HG03565 (cell line): ENCODE measurements around the gene NTRK3.

ENCODE experiments used
- ATAC-seq: cut with Tn5 transposase; IDR thresholded peaks from one replicate; pipeline ENCODE4 v1.9.1; 2021; ENCODE audit warnings: mild to moderate bottlenecking, moderate library complexity; ENCODE audit not compliant: unreplicated experiment

Gene NTRK3

DNA sequence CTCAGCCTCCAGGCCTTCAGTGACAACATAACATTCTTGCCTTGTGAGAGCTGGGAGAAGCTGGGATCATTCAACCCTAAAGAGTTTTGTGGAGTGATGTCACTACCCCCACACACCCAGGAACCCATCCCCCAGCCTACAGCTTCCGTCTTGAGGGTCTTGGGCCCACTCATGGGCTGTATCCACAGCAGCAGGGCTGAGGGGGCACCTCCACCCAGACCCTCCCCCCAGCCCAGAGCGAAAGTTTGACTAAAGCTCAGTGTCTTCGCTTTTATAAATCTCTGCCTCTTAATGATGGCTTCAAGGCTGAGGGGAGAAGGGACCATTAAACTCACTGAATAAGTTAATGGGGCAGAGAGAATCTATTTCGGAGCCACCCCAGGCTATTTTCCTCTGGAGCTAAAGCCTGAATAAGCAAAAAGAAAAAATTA, 23.8 kb downstream of the NTRK3 start:
- no peak for ATAC-seq

DNA sequence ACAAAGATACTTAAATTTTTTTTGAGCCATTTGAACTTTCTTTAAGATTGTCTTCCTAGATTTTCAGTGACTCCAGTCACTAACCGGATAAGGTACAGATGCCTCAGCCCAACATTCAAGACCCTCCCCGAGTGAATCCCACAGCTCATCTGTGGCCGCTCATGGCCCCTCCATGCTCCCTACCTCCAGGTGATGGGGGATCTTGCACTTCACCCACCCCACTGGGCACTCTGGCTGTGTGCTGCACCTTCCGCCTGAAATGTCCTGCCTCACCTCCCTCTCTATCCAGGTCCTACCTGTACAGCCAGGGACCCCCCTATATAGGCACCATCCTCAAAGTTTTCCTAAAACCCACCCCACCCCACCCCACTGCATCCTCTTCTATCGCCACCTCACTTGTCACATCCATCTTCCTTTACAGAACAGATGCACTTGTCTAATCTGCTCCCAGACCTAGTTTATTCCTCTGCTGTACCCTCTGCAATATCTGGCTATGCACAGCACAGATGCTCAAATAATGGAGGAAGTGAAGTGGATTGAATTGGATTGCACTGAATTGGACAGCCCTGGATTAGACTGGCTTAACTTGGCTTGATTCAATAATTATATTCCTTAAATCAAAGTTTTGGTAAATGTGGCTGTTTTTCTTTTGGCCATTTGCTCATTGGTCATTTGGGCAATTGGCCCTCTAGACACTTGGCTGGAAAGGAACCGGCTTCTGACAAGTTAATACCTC, 24.5 kb downstream of the NTRK3 start:
- ATAC-seq: no peak

DNA sequence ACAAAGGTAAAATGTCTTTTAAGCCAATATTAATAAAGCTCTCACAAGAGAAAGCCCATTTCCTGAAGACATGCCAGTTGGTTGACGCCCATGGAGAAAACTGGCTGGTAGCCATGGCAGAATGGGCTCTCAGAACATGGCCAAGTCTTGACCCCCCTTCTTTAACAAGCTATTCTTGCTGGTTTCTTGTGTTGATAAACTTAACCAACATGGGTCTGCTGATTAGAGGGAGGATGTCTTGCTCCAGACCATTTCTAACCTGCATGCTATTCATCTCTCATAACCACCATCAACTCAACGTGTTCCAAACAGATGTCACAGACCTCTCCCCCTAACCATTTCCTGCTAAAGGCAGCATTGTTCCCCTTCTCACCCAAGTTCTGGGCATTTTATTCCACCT, 25.7 kb downstream of the NTRK3 start:
- ATAC-seq: no peak

DNA sequence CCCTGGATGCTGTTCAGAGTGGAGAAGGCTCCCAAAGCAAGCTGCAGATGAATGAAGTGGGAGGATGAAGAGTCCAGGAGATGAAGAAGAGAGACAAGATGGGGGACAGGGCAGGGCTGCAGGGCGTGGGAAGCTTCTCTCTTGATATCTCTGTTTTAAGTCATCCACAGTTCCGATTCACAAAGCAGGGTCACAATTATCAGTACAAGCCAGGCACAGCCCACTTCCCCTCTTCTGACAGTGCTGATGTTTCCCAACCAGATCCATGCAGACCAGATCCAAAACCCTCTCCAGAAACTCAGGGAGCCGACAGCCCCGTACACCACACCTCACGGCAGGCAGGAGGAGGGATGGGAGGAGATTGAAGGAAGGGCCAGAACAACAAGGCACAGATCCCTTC, 31.1 kb downstream of the NTRK3 start:
- no peak for ATAC-seq

DNA sequence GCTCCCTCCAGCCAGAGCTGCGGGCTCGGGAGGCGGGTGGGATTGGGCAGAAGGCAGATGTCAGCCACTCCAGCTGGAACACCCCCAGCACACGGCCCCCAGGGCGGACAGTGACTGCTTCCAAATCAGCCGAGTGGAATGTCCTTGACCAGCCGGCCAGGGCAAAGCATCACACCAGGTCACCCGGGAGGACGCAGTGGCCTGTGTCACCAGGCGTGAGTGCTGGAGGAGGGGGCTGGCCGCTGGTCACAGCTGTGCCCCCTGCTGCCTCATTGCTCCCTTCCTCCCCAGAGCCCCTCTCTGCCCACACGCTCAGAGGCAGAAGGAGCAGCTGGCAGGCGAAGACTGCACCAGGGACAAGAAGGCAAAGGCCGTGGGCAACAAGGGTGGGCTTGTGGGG, 33.5 kb downstream of the NTRK3 start:
- no peak for ATAC-seq

DNA sequence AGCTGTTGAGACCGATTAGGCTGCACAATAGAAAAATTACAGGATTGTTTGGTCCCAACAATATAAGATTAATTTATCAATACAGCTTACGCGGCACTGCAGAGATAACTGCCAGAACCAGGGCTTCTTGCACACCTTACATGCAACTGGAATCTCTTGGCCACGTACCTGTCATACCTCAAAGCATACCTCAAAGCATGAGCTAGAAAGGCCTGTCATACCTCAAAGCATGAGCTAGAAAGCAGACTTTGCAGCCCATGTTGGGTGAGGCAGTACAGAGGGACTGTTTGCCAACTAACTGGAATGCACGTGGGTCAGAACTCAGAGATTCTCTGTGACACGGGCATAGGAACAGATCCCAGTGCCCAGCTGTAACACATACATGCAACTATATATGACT, 34.7 kb downstream of the NTRK3 start:
- ATAC-seq: no peak

DNA sequence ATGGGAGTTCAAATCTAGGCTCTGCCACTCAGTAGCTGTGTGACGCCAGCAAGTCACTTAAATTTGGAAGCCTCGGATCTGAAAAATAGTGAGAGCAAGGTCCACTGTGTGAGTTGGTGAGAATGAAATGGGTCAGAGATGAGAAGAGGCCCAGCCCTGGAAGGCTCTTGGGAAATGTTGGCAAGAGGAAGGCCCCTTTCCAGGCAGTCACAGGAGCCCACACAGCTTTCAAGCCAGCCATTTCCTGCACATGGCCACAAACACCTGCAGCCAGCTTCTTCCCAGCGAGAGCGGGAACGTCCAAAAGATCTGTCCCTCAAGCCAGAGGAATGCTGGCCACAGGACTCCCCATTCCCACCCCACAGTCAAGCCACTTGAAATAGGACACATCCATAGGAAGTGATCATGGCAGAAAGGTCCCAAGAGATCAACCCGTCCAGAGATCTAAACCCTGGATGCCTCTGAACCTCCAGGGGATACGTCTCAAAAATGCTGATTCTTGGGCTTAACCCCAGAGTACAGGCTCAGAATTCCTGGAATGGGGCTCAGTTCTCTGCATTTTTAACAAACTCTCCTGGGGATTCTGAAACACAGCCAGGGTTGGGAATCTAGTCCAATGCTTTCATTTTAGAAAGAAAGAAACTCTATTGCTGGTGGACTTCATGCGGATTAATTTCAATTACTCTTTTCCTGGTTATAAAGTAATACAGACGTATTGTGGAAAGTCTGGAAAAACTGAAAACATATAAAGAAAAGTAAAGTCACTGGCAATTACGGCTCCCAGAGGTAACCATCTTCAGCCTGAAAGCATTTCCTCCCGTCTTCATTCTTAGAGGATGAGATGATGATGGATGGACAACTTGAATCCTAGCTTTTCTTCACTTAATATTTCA, 35.9 kb downstream of the NTRK3 start:
- no peak for ATAC-seq

DNA sequence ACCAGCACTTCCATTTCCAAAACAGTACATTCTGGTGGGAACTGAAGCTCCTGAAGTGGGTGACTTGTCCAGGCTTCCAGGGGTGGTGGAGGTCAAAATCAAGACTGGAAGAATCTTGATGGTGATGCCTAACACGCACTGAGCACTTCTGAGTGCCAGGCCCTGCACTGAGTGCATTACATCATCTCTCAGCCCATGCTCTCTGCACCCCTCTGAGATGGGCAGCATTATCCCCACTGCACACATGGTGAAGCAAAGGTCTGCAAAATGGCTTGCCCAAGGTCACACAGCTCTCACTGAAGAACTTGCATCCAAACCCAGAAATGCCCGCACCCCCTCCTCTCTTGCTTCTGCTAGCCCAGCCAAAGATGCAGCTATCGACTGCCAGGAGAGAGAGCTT, 36.9 kb downstream of the NTRK3 start:
- no peak for ATAC-seq

DNA sequence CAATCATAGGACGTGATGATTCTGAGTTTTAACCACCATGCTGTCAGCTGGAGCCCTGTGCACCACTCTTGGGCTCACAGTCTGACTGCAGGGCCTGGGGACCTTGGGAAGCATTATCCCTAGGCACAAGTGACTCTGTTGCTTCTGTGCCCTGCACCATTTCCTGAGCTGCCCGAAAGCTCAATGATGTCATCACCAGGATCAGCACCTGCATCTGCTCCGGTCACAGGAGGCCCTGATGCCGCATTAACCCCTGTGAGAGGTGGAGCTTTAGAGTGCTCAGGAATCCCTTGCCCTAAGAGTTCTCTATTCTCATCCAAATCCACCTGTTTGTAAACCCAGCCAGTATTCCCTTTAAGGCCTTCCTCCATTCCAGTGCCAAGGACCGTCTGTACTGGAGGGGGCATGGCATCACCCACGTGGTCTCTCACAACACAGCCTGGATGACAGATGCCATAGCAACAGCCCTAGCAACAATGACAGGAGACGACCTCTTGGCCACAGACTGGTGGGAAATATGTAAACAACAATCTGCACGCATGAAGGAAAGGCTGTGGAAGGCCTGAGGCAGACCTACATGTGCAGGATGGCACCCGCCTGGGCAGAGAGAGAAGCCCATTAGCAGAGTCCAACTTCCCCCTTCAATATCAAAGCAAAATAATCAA, 37.9 kb downstream of the NTRK3 start:
- ATAC-seq: no peak

DNA sequence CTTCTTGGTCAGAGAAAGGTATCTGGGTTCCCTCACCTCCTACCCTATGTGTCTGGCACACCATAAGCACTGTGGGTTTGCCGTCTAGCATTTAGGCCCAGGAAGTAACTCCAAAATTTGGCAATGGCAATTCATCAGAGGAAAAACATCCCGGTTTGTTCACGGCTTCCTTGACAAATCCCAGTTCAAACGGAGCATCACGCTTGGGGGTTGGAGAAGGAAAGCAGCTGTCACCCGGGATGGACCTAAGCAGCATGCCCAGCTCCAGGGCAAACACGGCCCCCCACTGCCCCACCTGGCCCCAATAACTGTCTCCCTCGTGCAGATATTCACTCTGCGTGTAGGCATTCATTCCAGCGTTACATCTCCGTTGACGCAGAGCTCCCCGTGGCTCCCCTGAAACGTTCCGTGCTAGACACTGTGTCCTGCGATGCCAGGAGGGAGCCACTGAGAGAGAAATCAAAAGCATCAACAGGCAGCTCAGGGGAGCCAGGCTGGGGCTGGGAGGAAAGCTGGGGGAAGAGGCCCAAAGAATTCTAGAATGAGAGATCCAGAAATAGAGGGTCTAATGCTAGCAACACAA, 41.4 kb downstream of the NTRK3 start:
- ATAC-seq: no peak

DNA sequence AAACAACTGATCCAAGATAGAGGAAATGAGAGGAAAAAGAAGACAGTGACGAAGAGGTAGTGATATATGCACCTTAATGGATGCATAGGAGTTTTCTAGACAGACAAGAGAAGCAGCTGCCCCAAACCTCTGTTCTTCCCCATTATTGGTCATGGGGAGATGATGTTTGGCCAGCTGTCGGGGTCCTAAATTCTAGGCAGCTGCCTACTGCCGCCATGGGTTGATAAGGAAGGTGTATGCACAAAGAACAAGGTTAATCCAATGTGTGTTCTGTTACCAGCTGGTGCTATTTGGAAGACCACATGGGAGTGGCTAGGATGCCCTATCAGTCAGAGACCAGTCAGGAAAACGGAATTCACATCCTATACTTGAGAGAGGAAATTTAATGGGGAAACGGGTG, 47.4 kb downstream of the NTRK3 start:
- ATAC-seq: no peak

DNA sequence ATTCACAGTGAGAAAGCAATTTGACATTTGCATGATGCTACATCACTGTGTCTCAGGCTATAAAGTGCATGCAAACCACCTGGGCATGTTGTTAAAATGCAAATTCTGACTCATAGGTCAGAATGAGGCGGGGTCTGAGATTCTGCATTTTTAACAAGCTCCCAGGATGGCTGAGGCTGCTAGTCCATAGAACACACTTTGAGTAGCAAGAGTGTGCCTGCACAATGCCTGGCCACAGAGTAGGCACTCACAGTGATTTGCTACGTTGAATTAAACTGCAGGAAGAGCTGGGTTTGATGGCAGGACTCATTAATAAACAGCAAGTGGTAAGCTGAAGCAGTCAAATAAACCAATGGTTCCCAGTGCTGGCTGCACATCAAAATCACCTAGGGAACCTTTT, 48.1 kb downstream of the NTRK3 start:
- ATAC-seq: no peak

DNA sequence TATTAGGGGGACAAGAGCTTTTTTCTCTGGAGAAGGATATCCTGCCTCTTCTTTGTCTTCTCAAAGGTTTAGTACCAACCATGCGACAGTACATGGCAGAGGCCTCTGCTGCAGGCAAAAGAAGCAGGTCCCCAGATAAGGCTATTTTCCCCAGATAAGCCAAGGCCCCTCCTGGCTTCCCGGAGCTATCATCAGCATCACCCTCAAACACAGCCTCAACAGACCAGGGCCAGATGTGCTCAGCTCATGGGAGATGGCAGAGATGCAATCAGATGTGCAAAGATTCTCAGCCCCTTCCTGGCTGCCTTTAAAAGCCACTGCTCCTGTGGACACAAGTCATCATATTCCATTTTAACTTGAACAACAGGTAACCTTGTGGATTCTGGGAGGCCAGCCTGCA, 49.0 kb downstream of the NTRK3 start:
- ATAC-seq: no peak

DNA sequence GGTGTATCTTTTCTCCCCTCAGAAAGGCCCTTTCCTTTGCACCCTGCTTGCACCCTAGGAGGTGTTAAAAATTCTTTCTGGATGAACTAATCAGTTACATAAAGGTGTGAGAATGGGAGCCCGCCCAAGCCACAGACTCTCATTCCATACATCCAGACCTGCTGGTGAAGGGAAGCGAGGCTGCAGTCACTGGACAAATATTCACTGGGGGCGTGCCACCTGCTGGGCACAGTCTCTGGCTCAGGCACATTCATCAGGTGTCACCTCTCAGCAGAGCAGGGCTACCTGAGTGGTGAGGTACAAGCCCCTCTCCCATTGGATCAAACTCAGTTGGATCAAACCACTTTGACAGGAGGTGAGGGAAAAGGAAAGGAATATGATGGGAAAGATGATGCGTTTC, 52.0 kb downstream of the NTRK3 start:
- ATAC-seq: no peak

DNA sequence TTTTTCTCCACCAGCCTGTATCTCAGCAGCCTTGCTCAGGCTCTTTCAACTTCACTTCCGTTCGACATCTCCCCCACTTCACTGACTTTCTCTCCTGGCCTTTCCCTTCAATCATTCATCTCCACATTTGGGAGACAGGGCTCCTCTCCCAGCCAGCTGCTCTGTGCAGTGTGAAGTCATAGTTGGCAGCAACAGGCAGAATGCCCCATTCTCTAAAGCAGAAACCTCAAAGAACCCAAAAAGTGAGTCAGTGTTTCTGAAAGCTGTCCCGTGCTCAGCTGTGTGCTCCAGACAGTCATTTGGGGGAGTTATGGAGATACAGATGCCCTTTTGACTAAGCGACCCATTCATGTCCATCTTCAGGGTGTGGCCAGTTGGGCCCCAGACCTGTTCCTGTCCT, 54.3 kb downstream of the NTRK3 start:
- ATAC-seq: no peak

DNA sequence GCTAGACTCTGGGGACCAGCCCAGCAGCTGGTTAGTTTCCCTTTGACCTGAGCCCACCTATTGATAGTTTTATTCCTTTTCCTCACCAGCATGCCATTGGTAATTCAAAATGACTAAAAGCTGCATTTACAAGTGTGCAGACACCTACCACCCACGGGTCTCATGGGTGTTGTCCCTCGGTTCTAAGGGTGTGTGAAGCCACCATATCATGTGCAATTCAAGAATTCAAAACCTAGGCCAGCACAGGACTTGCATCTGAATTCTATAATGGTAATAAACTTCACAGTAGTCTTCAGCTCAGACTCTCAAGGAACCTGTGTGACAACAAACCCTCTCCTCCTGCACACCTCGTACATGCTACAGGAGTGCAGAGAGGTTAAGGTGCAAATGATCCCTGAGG, 55.3 kb downstream of the NTRK3 start:
- no peak for ATAC-seq

DNA sequence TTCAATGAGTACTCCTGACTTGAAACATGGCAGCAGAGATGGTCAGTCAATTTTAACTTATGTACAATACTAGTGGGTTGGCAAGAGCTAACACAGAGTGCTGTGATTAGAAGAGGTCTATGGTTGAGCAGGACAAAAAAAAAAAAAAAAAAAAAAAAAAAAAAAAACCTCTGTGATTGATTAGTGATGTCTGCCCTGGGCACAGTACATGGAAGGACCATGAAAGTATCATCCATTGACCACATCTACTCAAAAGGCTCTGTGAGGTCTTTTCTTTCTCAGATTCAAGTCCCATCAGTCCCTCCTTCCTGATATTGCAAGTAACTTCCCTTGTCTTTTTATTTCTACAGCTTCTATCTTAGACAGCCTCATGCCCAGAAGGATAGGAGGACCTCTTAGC, 59.6 kb downstream of the NTRK3 start:
- ATAC-seq: no peak

DNA sequence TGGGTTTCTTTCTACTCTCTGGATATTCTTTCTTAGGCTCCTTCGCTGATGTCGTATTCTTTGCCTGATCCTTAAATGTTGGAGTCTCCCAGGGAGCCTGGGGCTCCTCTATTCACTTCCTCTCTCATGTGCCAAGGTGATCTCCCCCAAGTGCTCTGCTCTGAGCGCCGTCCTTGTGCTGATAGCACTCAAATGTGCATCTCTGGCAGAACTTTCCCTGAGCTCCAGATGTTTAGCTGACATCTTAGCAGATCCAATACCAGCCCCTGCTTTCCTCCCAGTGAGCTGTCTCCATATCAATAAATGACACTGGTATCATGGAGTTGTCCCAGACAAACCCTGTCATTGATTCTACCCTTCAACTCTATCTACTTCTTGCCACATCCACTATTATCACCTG, 62.4 kb downstream of the NTRK3 start:
- ATAC-seq: no peak

DNA sequence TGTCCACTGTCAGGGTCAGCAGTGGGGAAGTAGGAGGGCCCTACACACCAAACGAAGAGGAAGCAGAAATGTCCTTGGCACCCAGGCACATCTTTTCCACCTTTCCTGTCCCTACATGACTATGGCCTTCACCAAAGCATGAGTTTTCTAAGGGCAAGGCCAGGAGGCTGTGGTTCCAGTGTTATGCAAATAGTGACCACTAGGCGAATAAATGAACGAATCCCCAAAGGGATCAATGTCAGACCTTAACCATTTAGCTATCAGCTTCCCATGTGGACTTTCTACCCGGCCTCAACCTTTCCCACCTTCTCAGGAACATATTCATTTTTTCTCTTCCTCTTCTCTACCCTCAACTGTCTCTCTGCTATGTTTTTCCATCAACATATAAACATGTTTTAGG, 63.1 kb downstream of the NTRK3 start:
- ATAC-seq: no peak

DNA sequence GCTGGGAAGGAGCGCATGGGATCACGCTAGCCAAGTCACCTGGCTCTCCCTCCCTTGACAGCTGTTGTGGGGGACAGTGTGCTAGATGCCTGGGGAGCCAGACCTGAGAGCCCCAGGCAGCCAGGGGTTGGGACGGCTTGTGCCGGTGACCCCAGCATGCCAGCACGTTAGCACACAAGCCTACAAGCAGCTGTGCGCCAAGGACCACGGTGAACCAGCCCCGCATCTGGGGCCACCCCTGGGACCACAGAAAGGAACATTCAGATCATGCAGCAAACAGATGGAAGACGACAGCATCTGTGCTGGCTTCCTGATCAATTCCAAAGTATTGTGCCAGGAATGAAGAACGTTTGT, 64.8 kb downstream of the NTRK3 start:
- ATAC-seq: no peak

DNA sequence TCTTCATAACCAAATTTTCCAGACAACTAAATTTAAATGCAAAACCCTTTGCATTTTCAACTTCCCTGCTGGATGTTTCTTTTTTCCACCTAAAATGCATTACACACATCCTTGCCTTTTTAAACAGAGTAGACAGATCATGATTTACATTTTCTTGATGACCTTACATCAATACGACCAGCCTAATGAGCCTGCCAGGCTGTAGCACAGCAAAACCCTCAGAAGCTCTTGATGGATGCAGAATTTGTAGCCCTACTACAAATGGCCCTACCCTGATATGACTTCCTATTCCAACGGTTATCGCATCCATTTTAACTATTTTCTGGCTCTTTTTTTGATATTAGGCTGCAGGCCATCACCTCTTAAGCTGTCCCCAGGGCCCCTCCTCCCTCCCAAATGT, 66.3 kb downstream of the NTRK3 start:
- no peak for ATAC-seq

DNA sequence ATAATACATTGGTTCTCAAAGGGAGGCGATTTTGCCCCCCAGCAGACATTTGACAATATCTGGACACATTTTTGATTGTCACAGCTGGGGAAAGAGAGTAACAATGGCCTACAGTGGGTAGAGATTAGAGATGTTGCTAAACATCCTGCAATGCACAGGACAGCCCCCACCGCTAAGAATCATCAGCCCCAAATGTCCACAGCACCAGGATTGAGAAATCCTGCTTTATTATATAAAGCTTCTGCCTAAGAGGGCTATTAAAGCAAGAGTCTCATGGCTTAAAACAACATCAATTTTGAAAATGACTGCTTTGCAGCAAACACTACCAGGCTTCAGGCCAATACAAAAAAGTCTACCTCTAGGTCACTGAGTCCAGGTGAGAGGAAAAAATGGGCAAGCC, 68.2 kb downstream of the NTRK3 start:
- ATAC-seq: no peak
